Spinal cord (tissue), 10 donors: ENCODE data around the gene RNF149. TPM values are rescaled to one million over a fixed set of nuclear protein-coding genes. Genes with fewer than 3 reads are reported as not detected.

ENCODE experiments used
- DNase-seq, 6 donors: peaks; one replicate each; pipeline versions ENCODE4 v3.0.0 to v3.0.0-alpha.2; 2013 to 2015; ENCODE audit warnings: low spot score in 6 of 6, low read depth in 4 of 6
- H3K27ac ChIP-seq: one replicate; pipeline ENCODE4 v1.5.1; 2013; ENCODE audit warnings: low read depth, low read length, control low read depth
- H3K27me3 ChIP-seq: one replicate; pipeline ENCODE4 v1.6.1; 2013; ENCODE audit warnings: low read length; ENCODE audit not compliant: control insufficient read depth, insufficient read depth
- H3K36me3 ChIP-seq: one replicate; pipeline ENCODE4 v1.6.1; 2013; ENCODE audit warnings: low read length; ENCODE audit not compliant: control insufficient read depth, insufficient read depth
- H3K4me1 ChIP-seq: one replicate; pipeline ENCODE4 v1.6.1; 2013; ENCODE audit warnings: low read length; ENCODE audit not compliant: control insufficient read depth, insufficient read depth
- H3K4me3 ChIP-seq: one replicate; pipeline ENCODE4 v1.5.1; 2013; ENCODE audit warnings: low read depth, low read length, control low read depth
- H3K9me3 ChIP-seq: one replicate; pipeline ENCODE4 v1.6.1; 2013; ENCODE audit warnings: low read length; ENCODE audit not compliant: control insufficient read depth, insufficient read depth
- WGBS: methylation state at CpG from one replicate; pipeline ENCODE4 v1.1.5; 2013; ENCODE audit warnings: missing lambda C conversion rate; ENCODE audit not compliant: insufficient coverage; 5-methylcytosine and 5-hydroxymethylcytosine counted together
- polyA plus RNA-seq, 2 donors: library from polyadenylated mRNA; unstranded; fragments of 120-200 nt; gene quantifications; one replicate each; pipeline ENCODE4 v1.2.1, GENCODE V29; 2013; ENCODE audit not compliant: insufficient read length in 2 of 2
- total RNA-seq, 2 donors: library from RNA; depleted of rRNA in 1 of 2; stranded (reverse); fragments of 120-200 nt in 1 of 2; fragments of >200 nt in 1 of 2; gene quantifications; one replicate each; pipeline versions ENCODE4 v1.2.3 to v1.2.4, GENCODE V29; 2013 to 2014
- donor health status: healthy.

RNF149 gene
- total and polyA plus RNA-seq, 4 donors: 31.8 to 55.8 (median 39.7) TPM

GRCh38 chr2:101302016-101302415, 6.5 kb downstream of the RNF149 start:
- no peak overlapping the region for H3K4me3 ChIP-seq
- H3K27me3 ChIP-seq: no peaks in the 10 kb centered on the region
- no CpG with 5 or more reads among the region's 4 CpGs for WGBS
- peaks cover 15% of the 10 kb centered on the region for H3K4me1 ChIP-seq
- H3K9me3 ChIP-seq: no peaks in the 10 kb centered on the region
- peaks cover 6% of the 10 kb centered on the region for H3K36me3 ChIP-seq
- no peak overlapping the region for H3K27ac ChIP-seq
- DNase-seq: no peak

DNA sequence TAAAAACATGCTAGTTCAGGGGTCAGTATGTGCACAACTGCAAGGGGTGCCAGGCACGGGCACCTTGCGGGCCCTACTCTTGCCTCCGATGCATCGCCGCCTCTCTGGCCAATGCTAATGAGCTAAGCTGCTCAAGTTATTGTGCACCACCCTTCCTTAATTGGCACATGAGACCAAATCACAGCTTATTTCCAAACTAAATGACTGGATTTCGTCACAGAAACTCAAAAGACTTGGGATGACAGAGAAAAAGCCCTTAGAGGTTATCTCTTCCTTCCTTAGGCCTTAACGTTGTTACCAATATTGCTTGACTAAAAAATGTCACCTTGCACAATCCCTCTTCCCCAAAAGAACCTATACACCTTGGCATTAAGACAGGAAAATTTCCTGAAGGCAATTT, 7.7 kb downstream of the RNF149 start:
- WGBS: 55% methylated on average over 3 of the region's 7 CpGs
- no peak for DNase-seq
- Histone ChIP-seq H3K4me3 (no peak overlapping the region), H3K4me1 (peaks cover 10% of the 10 kb centered on the region), H3K9me3 (no peaks in the 10 kb centered on the region), H3K27ac (no peak overlapping the region), H3K36me3 (peaks cover 6% of the 10 kb centered on the region), H3K27me3 (no peaks in the 10 kb centered on the region)

DNA sequence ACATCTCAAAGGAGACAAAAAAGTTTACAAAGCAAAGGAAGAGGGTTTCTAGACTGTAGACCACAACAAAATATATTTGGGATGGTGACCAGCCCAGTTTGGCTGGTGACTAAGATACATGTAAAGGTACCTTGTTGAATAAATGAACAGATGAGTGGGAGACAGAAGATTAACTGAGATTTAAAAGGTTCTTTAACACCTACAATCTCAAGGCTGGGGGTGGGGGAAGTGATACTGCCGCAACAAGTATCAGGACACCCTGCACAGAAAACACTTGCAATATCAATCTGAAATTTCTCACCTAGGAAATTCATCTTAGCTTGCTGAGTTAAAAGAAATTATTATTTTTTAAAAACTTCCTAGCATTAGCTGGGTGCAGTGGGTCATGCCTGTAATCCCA, 8.3 kb downstream of the RNF149 start:
- H3K36me3 ChIP-seq: peaks cover 4% of the 10 kb centered on the region
- no CpG with 5 or more reads among the region's 1 CpG for WGBS
- H3K27ac ChIP-seq: no peak overlapping the region
- DNase-seq: no peak
- H3K4me3 ChIP-seq: no peak overlapping the region
- no peaks in the 10 kb centered on the region for H3K27me3 ChIP-seq
- H3K4me1 ChIP-seq: peaks cover 7% of the 10 kb centered on the region
- no peaks in the 10 kb centered on the region for H3K9me3 ChIP-seq

DNA sequence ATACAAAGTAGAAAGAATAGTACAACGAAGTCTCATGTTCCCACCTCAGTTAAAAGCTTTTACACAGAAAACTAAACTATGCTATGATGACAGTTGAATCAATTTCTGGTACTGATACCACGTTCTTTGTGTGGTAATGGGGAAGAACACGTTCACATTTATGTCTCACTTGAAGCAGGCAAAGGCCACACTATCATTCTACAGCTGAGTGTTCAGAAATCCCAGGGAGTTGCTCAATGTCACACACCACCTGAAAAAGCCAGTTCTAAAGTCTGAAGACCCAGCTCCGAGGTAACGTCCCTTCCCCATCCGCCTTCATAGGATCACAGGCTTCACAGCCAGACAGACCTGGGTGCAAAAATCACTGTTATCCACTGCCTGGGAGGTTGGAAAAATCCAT, 8.9 kb downstream of the RNF149 start:
- Histone ChIP-seq H3K9me3 (no peaks in the 10 kb centered on the region), H3K27me3 (no peaks in the 10 kb centered on the region), H3K4me1 (peaks cover 7% of the 10 kb centered on the region), H3K27ac (no peak overlapping the region), H3K36me3 (peaks cover 4% of the 10 kb centered on the region), H3K4me3 (no peak overlapping the region)
- no CpG with 5 or more reads among the region's 6 CpGs for WGBS
- DNase-seq: no peak

DNA sequence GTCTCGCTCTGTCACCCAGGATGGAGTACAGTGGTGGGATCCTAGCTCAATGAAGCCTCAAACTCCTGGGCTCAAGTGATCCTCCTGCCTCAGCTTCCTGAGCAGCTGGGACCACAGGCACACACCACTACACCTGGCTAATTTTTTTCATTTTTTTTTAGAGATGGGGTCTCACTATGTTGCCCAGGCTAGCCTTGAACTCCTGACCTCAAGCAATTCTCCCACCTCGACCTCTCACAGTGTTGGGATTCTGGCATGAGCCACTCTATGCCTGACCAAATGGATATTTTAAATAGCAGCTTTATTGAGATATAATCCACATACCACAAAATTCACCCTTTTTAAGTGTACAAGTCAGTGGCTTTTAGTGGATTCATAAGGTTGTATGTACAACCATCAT, 11.1 kb downstream of the RNF149 start:
- no CpG with 5 or more reads among the region's 2 CpGs for WGBS
- Histone ChIP-seq H3K27me3 (no peaks in the 10 kb centered on the region), H3K9me3 (no peaks in the 10 kb centered on the region), H3K27ac (no peak overlapping the region), H3K36me3 (peaks cover 2% of the 10 kb centered on the region), H3K4me3 (no peak overlapping the region), H3K4me1 (peaks cover 3% of the 10 kb centered on the region)
- DNase-seq: no peak

GRCh38 chr2:101296371-101296770, 12.1 kb downstream of the RNF149 start:
- Histone ChIP-seq H3K27ac (no peak overlapping the region), H3K27me3 (no peaks in the 10 kb centered on the region), H3K9me3 (no peaks in the 10 kb centered on the region), H3K36me3 (peaks cover 3% of the 10 kb centered on the region), H3K4me1 (peaks cover 3% of the 10 kb centered on the region), H3K4me3 (no peak overlapping the region)
- DNase-seq: no peak
- WGBS: no CpG with 5 or more reads among the region's 5 CpGs

DNA sequence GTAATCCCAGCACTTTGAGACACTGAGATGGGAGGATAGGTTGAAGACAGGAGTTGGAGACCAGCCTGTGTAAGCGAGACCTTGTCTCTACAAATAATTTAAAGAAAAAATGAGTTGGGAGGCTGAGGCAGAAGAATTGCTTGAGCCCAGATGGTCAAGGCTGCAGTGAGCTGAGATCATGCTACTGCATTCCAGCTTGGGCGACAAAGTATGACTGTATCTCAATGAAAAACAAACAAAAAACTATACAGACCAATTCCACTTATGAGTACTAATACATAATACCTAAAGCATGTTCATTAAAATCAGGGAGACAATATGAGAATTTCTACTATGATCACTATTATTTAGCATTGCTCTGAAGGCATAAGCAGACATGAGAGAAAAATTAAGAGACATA, 12.6 kb downstream of the RNF149 start:
- Histone ChIP-seq H3K27ac (no peak overlapping the region), H3K4me3 (no peak overlapping the region), H3K9me3 (no peaks in the 10 kb centered on the region), H3K27me3 (no peaks in the 10 kb centered on the region), H3K4me1 (peaks cover 3% of the 10 kb centered on the region), H3K36me3 (peaks cover 5% of the 10 kb centered on the region)
- DNase-seq: no peak
- WGBS: no CpG with 5 or more reads among the region's 2 CpGs

- no peak overlapping the region for H3K4me3 ChIP-seq
- no peak for DNase-seq
- H3K36me3 ChIP-seq: peaks cover 5% of the 10 kb centered on the region
- H3K27me3 ChIP-seq: no peaks in the 10 kb centered on the region
- H3K9me3 ChIP-seq: no peaks in the 10 kb centered on the region
- WGBS: 100% methylated on average over 3 of the region's 6 CpGs
- H3K4me1 ChIP-seq: no peaks in the 10 kb centered on the region
- H3K27ac ChIP-seq: no peak overlapping the region
These were observed 13.6 kb downstream of the RNF149 start for GRCh38 chr2:101294861-101295260.

GRCh38 chr2:101293544-101293943, 15.0 kb downstream of the RNF149 start:
- H3K27ac ChIP-seq: no peak overlapping the region
- no peak overlapping the region for H3K4me3 ChIP-seq
- WGBS: no CpG with 5 or more reads among the region's 2 CpGs
- no peaks in the 10 kb centered on the region for H3K27me3 ChIP-seq
- H3K4me1 ChIP-seq: no peaks in the 10 kb centered on the region
- H3K9me3 ChIP-seq: no peaks in the 10 kb centered on the region
- DNase-seq: no peak
- peaks cover 5% of the 10 kb centered on the region for H3K36me3 ChIP-seq

GRCh38 chr2:101291973-101292372, 16.5 kb downstream of the RNF149 start:
- no CpG with 5 or more reads among the region's 3 CpGs for WGBS

More at GRCh38 chr2:101291973-101292372, 16.5 kb downstream of the RNF149 start:
- Histone ChIP-seq H3K27me3 (no peaks in the 10 kb centered on the region), H3K27ac (no peak overlapping the region), H3K36me3 (peaks cover 12% of the 10 kb centered on the region), H3K4me1 (no peaks in the 10 kb centered on the region), H3K4me3 (no peak overlapping the region), H3K9me3 (no peaks in the 10 kb centered on the region)
- no peak for DNase-seq
